Suppressor macrophage treated with lipopolysaccharide for 4 hours (primary cell): ENCODE data around the gene GRWD1.
"Not testable (repeated sequence)": the region's sequence is repeated elsewhere in the genome, so short reads cannot be mapped to it uniquely, and the experiment has no call there.

Source experiments
- DNase-seq: peaks from one replicate; pipeline ENCODE4 v3.0.0-alpha.2; 2020

The GRWD1 gene

DNA sequence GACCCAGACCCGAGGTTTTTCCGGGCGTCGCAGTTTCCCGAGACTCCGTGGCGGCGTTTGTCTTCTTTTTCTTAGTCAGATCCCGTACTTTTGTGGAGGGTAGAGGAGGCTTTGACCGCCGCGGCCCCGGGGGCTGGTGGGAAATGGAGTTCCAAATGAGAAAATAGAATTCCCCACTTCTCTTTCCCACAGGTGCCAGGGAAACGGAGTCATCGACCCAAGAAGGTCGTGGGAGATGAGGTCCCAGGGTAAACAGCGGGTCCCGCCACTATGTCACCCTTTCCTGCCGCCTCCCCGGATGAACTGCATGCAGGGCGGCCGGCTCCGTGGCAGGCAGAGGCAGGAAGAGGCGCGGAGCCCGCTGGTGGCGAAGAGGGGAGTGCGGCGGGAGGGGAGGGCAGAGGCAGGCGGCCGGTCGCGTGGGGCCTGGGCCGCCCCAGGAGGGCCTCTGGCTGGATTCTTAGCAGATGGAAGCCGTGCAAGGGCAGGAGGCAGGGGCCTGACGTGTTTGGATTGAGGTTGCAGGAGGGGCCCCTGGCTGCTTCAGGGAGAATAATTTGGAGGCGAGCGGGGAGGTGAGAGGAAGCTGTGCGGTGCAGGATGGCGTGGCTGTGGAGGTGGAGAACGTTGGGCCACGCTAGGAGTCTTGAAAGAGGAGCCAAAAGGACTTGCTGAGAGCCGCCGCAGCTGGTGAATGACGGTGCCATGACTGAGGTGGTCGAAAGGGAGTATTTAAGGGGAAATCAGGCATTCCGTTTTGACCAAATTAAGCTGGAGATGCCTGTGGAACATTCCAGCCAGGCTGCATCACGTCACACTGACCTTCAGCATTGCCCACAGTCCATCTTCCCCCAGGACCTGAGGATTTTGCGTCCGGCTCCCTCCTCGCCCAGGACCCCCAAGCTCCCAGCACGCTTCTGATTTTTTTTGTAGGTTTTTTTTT is 35.0 kb downstream of the GRWD1 start:
- DNase-seq, result peak; percentile 49

DNA sequence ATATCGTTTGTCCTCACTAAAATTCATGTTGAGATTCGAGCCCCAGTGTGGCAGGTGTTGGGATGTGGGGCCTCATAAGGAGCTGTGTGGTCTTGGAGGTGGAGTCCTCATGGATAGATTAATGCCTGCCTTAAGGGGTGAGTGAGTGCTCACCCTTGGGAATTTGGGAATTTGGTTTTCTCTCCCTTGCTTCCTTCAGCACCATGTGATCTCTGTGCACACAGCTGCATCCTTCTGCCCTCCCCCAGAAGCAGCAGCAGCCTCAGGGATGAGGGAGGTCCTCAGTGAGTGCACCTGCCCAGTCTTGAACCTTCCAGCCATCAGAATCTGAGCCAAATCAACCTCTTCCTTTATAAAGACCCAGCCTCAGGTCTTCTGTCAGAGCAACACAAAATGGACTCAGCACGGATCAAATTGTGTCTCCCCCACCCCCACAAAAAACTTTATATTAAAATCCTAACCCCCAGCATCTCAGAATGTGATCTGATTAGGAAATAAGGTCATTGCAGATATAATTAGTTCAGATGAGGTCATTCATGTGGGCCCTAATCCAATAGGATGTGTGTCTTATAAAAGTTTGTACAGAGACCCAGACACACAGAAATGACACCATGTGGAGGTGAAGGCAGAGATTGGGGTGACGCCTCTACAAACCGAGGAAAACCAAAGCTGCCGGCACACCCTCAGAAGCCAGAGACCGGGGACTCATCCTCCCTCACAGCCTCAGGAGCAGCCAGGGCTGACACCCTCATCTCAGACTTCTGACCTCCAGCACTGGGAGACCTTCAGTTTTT is 36.3 kb downstream of the GRWD1 start:
- DNase-seq, result no peak

DNA sequence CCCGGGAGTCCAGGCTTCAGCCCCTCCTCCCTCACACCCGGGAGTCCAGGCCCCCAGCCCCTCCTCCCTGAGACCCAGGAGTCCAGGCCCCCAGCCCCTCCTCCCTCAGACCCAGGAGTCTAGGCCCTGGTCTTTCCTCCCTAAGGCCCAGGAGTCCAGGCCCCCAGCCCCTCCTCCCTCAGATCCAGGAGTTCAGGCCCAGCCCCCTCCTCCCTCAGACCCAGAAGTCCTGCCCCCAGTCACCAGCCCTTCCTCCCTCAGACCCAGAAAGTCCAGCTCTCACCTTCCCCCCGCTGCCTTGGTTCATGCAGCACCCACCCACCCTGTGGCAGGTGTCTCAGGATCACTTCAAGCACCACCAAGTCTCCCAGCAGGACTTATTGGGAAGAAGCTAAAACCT is 37.5 kb downstream of the GRWD1 start:
- DNase-seq, result no peak

DNA sequence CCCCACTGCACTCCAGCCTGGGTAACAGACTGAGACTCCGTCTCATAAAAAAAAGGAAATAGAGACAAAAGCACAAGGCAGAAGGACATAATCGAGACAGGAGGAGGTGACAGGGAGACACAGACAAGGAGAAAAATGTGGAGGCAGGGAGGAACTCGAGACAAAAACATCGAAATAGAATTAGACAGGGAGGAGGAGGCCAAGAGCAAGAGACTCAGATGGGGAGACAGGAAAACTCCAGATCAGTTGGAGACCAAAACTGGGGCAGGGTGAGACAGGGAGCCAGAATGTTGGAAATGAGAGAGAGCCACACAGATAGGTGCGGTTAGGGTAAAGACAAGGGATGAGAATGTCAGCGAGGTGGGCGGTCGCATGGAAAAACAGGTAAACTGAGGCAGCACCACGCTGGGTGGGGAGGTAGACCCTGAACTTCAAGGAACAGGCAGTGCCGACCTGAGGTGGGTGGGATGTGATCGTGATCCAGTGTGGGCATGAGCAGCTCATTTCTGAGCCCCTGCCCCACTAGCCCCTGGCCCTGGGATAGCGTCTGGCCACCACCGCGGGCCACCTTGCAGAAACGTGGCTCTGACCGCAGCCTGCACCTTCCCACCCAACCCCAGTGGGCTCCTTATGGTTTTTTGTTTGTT is 38.6 kb downstream of the GRWD1 start:
- no peak for DNase-seq

DNA sequence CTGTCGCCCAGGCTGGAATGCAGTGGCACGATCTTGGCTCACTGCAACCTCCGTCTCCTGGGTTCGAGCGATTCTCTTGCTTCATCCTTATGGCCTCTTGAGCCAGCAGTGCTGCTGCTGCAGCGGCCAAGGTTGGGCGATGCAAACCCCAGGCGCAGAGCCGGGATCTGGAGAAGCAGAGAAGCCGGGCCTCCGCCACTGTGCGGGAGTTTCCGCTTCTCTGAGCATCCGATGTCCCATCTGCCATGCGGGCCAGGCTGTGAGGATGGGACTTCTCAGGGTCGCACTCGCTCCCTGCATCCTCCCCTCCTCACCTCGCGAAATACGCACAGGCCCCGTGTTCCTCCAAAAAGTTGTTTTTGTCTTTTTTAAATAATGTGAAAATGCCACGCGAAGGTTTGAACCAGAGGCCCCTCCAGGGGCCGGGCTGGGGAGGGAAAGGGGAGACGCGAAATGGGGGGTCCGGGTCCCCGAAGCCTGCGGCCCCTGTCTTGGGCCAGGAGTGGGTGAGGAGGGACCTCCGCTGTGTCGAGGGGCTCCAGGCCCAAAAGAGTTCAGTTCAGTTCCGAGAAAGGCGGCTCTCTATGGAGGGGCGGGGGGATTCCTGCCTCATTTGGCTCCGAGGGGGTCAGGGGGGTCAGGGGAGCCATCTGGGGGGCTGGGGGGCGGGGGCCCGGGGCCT is 39.3 kb downstream of the GRWD1 start:
- no peak for DNase-seq

DNA sequence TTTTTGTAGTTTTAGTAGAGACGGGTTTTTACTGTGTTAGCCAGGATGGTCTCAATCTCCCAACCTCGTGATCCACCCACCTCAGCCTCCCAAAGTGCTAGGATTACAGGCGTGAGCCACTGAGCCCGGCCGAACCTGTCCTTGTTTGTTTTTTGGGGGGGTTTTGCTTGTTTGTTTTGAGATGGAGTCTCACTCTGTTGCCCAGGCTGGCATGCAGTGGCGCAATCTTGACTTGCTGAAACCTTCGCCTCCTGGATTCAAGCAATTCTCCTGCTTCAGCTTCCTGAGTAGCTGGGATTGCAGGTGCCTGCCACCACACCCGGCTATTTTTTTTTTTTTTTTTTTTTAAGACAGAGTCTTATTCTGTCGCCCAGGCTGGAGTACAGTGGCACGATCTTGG is 40.9 kb downstream of the GRWD1 start:
- not testable (repeated sequence) for DNase-seq

DNA sequence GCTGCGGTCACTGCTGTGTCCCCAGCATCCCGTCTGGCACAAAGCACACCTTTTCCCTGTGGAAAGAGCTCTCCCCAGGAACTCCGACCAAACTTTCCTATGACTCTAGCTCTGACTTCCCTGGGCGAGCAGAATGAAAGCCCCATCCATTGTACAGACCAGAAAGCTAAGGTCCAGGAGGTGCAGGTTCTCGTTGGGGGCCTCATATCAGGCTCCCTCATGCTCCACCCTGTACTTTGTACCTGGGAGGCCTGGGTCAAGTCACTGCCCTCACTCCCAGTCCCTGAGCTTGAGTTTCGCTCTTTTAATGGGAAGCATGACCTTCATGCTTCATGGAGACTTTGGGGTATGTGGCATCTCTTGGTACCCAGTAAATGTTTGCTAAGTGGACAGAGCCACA is 41.8 kb downstream of the GRWD1 start:
- DNase-seq, result no peak

DNA sequence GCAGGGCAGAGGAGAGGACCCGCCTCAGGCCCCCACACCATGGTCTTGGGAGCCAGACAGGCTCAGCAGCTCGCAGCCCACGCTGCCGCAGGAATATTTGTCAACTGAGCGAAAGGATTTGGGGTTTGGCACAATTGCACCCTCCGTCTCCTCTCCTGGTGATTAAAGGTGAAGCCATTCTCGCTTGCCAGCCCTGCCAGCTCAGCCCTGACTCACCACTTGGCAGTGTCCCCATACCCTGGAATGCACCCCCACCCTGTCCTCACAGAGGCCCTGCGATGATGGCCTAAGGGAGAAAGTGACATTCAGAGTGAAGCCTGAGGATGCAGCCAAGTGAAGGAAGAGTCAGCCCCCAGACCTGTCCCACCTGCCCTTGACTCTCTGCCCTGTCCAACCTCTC is 42.2 kb downstream of the GRWD1 start:
- no peak for DNase-seq

DNA sequence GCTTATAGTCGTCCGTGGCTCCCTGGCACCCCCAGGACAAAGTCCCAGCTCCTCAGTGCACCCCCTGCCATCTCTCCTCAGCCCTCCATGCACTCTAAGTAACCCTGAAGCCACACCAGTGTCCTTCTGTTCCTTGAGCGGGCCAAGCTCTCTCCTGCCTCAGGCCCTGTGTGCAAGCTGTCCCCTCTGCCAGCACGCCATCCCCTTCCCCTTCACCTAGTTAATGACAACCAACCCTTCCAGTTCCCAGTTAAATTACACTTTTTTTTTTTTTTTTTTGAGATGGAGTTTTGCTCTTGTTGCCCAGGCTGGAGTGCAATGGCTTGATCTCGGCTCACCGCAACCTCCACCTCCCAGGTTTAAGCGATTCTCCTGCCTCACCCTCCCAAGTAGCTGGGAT is 42.7 kb downstream of the GRWD1 start:
- not testable (repeated sequence) for DNase-seq

DNA sequence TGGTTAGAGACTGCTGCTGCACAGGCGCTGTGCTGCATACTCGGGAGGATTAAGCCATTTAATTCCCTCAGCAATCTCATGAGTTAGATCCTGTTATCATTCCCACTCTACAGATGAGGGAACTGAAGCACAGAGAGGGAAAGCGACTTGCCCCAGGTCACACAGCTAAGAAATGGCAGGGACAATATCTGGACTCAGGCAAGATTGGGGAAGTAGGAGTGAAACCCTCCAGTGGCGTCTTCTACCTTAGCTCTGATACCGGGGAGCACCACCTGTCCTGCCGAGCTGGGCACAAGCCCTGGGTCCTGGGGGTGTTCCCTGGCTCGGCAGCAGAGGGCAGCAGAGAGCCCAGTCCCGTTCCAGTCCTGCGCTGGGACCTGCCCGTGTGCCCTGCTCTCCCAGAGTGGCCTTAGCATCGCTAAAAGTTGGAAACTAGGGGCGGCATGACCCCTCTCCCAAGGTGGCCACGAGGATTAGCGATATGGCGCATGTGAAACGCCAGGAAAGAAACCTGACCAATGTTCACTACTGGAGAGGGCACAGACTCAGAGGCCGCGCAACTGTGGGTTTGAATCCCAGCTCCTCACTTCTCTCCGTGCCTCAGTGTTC is 43.9 kb downstream of the GRWD1 start:
- peak; percentile 82 for DNase-seq

DNA sequence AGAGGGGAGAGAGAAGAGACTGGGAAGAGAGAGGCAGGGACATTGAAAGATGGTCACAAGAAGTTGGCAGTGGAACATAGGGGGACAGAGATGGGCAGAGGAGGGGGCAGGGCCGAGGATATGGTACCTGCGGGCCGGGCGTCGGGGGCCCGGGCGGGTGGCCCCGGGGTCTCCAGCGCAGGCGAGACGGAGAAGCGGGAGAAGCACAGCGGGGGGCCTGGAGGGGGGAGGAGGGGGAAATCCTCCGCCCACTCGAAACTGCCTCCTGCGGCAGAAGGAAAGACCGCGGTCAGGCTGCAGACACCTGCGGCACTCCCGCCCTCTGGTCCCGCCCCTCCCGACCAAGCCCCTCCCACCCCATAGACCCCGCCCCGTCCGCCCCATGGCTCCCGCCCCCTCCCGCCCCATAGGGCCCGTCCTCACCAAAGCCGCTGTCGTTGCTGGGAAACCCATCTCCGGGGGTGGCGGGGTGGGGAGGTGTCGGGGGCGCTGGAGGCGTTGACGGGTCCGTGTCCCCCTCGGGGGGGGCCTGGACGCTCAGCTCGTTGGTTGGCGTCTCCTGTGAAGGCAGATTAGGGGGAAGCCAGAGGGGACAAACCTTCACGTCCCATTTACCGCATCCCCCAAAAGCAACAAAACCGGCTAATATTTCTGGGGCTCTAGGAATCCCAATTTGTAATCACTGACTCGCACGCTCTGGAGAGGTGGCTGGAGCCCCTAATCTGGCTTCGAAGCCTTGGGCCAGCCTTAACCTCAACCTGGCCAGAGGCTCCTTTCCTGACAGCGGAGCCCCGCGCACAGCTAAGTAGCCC is 45.4 kb downstream of the GRWD1 start:
- DNase-seq, result peak; percentile 30

DNA sequence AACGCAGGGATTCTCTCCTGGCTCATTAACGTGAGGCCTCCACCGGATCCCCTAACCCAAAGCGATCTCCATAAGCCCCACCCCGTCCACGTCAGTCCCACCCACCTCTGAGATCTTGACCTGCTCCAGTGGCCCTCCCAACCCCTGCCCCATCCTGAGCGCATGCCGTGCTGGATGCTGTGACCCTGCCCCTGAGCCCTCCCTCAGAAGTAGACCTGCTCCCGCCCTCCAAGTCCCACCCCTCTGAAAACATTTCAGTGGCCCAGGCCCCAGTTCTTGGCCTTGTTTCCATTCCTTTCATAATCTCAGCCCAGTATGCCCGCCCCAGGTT is 46.0 kb downstream of the GRWD1 start:
- DNase-seq, result no peak

DNA sequence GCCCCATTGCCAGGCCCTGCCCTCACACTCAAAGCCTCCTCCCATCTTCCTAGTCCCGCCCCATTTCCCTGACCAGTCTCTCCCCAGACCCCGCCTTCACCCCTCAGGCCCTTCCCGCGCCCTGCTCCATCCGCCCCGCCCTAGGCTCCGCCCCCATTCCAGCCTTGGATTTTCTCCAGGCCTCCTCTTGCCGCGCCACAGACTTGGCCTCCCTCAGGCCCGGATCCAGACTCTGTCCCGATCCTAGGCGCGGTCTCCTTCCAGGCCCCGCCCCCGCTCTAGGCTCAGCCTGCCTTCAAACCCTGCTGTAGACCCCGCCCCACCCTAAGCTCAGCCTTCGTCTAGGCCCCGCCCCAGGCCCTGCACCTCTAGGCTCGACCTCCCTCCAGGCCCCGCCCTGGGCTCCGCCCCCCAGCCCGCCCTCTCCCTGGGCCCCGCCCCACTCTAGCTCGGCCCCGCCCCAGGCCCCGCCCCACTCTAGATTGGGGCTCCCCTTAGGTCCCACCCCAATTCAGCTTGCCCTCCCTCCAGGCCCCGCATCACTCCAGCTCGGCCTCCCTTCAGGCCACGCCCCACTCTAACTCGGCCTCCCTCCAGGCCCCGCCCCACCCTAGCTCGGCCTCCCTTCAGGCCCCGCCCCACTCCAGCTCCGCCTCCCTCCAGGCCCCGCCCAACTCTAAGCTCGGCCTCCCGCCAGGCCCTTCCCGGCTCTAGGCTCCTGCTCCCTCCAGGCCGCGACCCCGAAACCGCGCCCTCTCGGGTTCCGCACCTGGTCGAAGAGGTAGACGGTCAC is 47.3 kb downstream of the GRWD1 start:
- peak; percentile 98 for DNase-seq

DNA sequence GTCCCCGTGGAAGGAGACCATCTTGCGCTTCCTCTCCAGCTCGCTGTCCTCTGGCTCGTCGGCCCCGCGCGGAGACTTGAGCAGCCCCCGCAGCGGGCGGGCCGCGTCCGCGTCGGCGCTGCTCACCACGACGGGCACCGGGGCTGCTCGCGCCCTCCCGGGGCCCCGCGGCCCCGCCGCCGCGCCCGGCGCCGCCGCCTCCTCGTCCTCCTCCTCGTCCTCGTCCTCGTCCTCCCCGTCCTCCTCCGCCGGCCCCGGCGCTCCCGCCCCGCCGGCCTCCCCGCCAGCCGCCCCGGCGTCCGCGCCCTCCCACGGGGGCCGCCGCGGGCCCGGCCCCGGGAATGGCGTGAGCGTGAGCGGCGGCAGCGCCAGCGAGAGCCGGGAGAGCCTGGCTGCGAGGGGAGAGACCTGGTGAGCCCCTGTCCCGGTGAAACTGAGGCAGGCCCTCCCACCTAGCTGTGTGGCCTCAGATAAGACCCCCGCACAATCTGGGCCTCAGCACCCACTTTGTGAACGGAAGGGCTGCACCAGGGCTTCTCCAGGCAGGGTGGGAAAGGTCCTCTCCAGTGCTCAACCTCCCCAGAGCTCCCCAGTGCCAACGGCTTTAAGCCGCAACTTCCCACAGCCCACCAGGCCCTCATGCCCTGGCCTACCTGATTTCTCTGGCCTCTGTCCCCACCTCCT is 48.1 kb downstream of the GRWD1 start:
- DNase-seq, result no peak

DNA sequence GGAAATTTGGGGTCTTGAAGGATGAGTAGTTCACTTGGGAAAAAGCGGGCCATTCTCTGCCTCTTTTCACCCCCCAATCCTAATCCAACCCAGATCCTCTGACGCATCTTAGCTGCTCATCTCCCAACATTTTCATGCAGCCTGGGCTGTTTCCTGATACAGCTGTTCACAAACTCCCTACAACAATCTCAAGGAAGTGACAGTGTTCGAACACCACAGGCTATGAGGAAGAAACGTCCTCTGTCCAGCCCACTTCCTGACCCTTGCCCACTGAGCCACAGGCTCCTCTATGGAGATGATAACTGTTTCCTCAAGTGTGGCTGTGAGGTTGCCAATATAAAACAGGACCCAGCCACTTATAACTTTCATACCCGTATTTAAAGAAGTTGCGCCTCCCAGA is 49.6 kb downstream of the GRWD1 start:
- peak; percentile 51 for DNase-seq

DNA sequence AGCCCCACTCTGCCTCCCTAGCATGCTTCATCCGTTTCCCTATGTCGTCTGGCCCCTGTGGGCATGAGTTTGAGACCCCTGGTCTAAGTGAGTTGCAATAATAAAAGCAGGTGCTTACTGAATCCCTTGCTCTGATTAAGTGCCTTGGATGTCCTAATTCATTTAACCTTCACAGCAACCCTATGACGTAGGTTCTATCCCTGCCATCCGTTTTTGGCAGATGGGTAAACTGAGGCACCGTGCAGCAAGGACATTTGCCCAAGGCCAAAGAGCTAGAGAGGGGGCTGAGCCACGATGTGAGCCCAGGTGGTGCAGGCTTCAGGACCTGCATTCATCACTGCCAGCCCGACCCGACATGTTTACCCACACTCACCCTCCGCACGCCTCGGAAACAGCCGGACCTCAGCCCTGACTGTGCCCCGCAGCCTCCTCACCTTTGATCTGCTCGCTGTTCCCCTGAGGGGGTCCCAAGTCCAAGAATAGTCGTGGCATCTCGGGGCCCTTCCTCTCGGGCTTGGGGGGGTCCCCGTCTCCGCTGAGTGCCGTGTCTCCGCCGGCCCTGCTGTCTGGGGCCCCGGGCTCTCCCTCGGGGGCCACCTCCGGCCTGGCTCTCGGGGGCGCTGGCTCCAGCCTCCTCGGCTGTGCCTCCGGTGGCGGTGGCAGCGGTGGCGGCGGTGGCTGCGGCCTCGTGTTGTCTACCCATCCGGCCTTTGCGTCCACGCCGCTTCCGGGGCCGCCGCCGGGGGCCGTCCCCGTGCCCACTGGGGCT is 51.4 kb downstream of the GRWD1 start:
- no peak for DNase-seq

DNA sequence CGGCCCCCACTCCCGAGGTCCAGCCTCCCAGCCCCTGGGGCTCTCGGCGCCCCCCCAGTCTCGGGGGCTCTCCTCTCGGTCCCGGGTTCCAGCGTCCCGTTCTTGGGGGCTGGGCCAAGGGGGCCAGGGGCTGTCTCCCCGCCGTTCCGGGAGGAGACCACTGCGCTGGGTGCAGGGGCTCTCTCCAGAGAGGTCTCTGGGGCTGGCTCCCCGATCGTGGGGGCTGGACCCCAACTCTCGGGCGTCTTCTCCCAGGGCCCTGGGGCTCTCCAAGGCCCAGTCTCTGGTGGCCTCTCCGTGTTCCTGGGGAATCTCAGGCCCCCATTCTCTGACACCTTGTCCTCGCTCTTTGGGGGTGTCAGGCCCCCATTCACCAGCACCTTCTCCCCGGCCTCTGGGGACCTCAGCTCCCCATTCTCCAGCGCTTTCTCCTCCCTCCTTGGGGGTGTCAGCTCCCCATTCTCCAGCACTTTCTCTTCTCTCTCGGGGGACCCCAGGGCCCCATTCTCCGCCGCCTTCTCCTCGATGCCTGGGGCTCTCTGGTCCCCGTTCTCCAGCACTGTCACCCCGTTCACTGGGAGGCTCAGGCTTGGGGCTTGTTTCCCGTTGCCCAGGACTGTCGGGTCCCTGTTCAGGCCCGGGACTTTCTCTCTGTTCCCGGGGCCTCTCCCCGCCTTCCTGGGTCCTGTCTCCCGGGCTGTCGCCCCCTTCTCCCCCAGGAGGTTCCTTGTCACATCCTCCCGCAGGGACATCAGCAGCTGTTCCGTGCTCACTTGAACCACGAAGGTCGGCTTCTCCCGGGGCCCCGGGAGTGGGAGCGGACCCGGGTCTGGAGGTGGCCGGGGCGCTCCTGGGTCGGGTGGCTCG is 52.2 kb downstream of the GRWD1 start:
- DNase-seq, result no peak

DNA sequence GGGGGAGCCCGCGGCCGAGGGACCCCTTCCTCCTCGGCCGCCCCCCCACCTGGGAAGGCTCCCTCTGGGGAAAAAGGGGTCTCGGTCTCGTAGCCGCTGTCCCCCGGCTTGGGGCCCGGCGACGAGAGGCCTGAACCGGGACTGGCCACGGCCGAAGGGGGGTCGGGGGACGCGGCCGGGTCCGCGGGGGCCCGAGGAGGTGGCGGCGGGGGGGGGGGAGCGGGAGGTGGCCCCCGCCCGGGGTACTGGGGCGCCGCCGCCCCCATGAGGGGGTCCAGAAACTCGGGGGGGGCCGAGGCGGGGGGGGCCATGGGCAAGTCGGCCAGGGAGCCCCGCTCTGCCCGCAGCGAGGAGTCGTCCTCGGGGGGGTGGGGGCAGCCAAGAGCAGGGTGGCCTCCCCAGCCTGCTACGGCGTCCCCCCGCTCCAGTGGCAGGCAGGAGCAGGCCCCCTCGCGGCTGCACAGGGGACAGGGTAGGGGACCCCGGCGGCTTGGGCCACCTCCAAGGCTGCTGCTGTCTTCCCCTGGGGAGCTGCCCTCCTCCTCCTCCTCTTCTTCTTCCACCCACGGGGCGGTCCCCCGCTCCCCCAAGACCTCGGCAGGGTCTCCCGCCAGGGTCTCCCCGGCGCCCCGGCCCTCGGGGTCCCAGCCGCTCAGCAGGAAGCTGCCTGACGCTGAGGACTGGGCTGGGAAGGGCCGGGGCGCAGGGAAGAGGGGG is 53.0 kb downstream of the GRWD1 start:
- no peak for DNase-seq
